ENCODE measurements around the gene CPTP.

CPTP gene

GRCh38 chr1:1336931-1337792, 12.6 kb downstream of the CPTP start:
- DNase-seq = no peak

- no peak for DNase-seq
Measured at GRCh38 chr1:1337793-1338147, 13.2 kb downstream of the CPTP start.

- no peak for DNase-seq
Measured at GRCh38 chr1:1338278-1338677, 13.7 kb downstream of the CPTP start.

- no peak for DNase-seq
Measured at GRCh38 chr1:1340185-1340584, 15.6 kb downstream of the CPTP start.

GRCh38 chr1:1340791-1341548, 16.4 kb downstream of the CPTP start:
- no peak for DNase-seq

GRCh38 chr1:1341549-1342021, 17.0 kb downstream of the CPTP start:
- DNase-seq = no peak

GRCh38 chr1:1342061-1342562, 17.5 kb downstream of the CPTP start:
- no peak for DNase-seq

GRCh38 chr1:1342584-1343115, 18.0 kb downstream of the CPTP start:
- DNase-seq = no peak

- DNase-seq = no peak
Measured at GRCh38 chr1:1343811-1344421, 19.3 kb downstream of the CPTP start.

GRCh38 chr1:1344655-1345361, 20.2 kb downstream of the CPTP start:
- no peak for DNase-seq

GRCh38 chr1:1345384-1345783, 20.8 kb downstream of the CPTP start:
- no peak for DNase-seq

GRCh38 chr1:1345860-1346500, 21.4 kb downstream of the CPTP start:
- DNase-seq = no peak

- no peak for DNase-seq
Measured at GRCh38 chr1:1346501-1346890, 21.9 kb downstream of the CPTP start.

GRCh38 chr1:1347026-1347595, 22.5 kb downstream of the CPTP start:
- no peak for DNase-seq

GRCh38 chr1:1347663-1348419, 23.2 kb downstream of the CPTP start:
- DNase-seq = no peak

- peak; percentile 10 for DNase-seq
Measured at GRCh38 chr1:1348420-1349255, 24.0 kb downstream of the CPTP start.

- DNase-seq = peak; percentile 43
Measured at GRCh38 chr1:1349256-1350012, 24.8 kb downstream of the CPTP start, which contains the start of gene DVL1. Gene DVL1 (minus strand): TSS chr1:1349418. CDS start chr1:1349065, 353 bp downstream.

GRCh38 chr1:1351511-1352427, 27.2 kb downstream of the CPTP start:
- no peak for DNase-seq
